Body of pancreas (tissue), 4 donors: ENCODE results near the gene KAZALD1.

Experiments
- POLR2A ChIP-seq, 3 donors: fragments of 450-650 bp; IDR thresholded peaks; one replicate each; pipeline ENCODE4 v1.6.1; 2016; ENCODE audit warnings: antibody characterized with exemption in 3 of 3, mild to moderate bottlenecking in 2 of 3
- TF ChIP-seq, protein P1 (sequence below), 7 experiments: fragments of 450-650 bp in 4 of 7; fragments of 200-600 bp in 3 of 7; sonication (generic) in 3 of 7; IDR thresholded peaks; one replicate each; pipeline ENCODE4 v1.5.1; 2016 to 2019; ENCODE audit warnings: antibody characterized with exemption in 7 of 7

- TF ChIP-seq, protein P1, sequence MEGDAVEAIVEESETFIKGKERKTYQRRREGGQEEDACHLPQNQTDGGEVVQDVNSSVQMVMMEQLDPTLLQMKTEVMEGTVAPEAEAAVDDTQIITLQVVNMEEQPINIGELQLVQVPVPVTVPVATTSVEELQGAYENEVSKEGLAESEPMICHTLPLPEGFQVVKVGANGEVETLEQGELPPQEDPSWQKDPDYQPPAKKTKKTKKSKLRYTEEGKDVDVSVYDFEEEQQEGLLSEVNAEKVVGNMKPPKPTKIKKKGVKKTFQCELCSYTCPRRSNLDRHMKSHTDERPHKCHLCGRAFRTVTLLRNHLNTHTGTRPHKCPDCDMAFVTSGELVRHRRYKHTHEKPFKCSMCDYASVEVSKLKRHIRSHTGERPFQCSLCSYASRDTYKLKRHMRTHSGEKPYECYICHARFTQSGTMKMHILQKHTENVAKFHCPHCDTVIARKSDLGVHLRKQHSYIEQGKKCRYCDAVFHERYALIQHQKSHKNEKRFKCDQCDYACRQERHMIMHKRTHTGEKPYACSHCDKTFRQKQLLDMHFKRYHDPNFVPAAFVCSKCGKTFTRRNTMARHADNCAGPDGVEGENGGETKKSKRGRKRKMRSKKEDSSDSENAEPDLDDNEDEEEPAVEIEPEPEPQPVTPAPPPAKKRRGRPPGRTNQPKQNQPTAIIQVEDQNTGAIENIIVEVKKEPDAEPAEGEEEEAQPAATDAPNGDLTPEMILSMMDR (IDR thresholded peaks at IDR 0.05) = no peak
- TF ChIP-seq POLR2A (IDR thresholded peaks at IDR 0.05) = no peak
Measured at GRCh38 chr10:101013365-101013825, 48.4 kb upstream of the KAZALD1 start.
